NCI-H2029 (cell line): ENCODE data around the gene PCDH7.
A peak's percentile ranks its signal among the peaks of the same experiment; 100 is the strongest.

Experiments
- DNase-seq: peaks from one replicate; lab custom pipeline; 2025; lab: John Stamatoyannopoulos, UW

Gene PCDH7

DNA sequence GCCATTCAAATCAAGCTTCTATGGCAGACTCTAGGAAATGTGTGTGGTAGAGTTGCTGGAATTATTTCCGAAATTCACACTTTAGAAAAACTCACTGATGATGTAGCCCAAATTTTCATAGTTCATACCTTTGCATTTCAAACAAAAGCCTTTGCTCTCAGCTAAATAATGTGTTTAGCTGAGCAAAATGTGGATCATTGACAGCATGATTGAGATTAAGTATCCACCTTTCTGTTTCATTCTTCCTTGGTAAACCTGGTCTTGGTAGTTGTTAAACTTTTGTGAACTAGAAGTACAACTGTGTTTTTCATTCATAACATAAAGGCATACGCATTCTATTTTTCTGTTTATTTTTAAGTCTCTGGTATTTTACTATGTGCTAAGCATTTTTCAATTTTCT is 7.2 kb downstream of the PCDH7 start:
- no peak for DNase-seq

DNA sequence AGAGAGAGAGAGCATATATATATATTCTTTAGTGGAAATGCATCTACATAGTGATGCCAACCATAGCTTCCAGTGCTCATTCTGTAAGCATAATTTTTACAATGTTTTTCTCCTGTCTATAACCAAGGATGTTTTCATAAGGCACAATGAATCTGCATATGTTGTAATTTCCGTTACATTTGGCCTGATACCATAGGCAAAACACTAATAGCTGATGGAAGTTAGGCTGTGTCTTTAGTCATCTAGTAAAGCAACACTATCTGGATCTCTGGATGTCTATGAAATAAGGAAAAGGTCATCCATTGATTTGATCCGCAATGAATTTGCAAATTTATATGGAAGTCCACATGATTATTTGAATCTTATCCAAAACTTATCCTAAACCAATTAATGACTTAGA is 8.1 kb downstream of the PCDH7 start:
- no peak for DNase-seq

DNA sequence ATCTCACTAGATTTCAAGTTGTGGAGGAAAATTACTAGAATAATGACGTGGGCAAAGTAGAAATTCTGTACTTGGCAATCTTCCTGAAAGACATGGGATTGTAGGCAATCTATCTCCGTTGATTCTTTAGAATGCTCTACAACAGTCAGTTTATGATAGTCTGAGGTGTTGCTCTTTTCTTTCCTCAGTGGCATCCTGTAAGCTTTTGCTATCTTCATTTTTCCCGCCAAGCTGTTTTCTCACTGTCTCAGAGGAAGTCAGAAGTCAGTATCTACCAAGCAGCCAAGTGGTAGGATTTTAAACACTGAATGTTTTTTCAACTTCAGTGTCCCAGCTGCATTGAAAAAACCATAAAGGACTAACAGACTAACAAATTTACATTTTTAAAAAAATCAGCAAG is 23.7 kb downstream of the PCDH7 start:
- DNase-seq = no peak

DNA sequence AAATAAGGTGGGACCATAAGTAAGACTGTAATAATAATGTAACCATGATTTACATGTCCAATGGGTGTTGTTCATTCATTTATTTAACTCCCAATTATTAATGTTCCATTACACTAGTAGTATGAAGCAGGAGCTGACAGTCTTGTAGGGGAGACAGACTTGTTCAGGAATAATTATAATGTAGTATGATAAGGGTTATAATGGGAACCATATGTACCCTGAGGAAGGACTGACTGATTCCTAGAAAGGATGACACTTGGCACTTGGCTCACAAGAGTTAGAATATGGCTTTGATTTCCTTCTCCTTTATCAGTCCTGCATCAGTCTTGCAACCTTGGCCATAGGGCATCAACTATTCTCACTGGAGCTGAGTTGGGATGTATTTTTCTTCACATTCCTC is 24.2 kb downstream of the PCDH7 start:
- DNase-seq = no peak

DNA sequence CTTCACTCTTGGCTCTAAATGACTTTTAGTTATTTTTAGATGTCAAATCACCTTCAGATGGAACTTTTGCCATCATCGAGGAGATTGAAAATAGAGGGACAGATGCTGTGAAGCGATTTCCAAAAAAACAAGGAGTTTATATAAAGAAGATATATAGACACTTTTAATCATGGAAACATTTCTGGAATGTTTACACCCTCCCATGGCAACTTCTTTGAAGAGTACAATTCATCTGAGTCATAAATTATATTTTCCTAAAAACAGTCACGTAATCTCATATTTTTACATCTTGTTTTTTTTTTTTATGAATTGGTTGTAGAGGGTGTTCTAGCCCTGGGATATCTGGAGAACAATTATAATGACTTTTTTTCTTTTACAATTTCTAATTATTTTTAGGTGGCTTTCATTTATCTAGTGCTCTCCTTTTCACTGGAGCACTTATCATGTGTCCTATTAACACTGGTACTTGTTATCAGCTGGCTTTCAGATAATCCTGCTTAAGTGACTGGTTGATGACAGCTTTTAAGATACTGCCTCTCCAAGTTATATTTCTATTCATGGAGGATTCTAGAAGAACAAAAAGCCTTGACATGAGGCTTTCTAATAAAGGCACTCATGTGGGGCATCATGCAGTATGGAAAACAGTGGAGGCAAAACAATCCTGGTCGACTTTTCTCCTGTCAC is 24.9 kb downstream of the PCDH7 start:
- DNase-seq = no peak

DNA sequence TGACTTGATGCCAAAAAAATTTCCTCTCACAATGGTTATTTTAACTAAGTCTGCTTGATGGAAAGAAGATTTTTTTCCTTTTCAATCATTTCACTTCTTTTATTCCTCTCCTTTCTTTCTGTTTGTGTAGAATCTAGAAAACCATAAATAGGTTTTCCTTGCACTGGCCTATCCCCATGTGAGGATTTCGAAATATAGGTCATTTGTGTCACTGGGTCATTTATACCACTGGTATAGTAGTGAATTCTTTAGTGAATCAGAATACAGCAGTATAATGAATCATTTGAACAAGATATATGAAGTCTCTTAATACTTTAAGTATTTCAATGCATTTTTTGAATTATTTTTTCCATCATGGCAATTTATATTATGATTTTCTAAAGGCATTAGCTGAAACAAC is 26.6 kb downstream of the PCDH7 start:
- DNase-seq = no peak

DNA sequence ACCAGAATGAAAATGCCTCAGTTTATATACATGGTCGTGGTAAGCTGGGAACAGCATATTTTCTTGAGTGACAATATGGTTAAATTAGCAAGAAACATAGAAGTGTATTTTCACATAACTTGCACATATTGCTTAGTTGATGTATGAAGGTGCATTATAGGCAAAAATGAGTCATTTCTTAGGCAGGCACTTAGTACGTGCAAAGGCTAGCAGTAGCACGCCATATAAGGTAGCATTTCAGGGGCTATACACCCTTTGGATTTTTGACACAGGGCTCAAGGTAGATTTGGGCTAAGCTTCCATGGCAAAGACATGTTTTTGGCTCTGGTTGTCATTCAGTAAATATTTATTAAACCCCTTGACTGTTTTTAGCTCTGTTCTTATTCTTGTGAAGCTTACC is 33.1 kb downstream of the PCDH7 start:
- DNase-seq = peak; percentile 5

DNA sequence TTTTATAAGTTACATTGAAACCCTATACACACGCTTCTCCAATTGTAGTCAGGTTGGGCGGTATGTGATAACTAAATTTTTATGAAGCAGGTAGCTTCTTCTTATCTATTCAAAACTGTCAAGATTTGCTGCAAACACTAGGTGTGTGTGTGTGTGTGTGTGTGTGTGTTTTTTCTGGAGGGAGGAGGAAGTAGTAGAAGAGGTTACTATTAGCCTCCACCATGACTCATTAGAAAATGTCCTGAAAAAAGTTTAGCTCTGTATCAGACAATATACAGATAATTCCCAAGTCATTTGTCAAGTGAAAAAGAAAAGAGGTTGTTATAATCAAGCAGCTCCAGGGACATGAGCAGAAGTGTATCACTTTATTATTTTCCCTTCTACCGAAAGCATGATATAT is 33.9 kb downstream of the PCDH7 start:
- no peak for DNase-seq

DNA sequence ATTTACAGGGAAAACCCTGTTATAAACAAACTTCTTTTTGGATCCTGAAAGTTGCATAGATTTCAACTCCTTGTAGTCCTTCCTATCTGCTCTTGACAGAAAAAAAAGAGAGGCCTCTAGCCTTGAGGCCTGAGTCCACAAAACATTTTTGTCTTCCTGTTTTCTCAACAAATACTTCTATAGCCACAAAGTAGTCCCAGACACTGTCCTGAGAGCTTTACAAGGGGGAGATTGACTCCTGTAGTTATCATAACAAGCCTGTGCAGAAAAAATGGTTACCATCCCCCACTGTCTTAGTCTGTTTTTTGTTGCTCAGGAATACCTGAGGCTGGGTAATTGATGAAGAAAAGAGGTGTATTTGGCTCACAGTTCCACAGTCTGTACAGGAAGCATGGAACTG is 35.2 kb downstream of the PCDH7 start:
- DNase-seq = no peak

DNA sequence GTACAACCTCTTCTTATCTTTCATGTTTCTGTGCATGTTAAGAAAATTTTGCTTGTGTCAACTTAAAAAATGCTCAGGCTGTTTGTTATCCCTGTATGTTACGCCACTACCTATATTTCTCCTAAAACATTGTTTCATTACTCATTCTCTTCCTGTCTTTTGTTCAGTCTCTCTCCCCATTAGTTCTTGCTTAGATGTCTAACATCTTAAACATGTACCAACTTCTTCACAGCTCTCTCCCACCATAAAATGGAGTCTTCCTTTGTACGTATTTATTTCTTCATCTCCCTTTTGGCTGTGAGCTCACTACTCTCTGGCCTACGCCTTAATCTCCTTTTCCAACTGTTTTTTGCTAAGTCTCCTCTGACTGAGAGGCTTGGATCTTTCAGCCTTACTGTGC is 36.4 kb downstream of the PCDH7 start:
- no peak for DNase-seq

DNA sequence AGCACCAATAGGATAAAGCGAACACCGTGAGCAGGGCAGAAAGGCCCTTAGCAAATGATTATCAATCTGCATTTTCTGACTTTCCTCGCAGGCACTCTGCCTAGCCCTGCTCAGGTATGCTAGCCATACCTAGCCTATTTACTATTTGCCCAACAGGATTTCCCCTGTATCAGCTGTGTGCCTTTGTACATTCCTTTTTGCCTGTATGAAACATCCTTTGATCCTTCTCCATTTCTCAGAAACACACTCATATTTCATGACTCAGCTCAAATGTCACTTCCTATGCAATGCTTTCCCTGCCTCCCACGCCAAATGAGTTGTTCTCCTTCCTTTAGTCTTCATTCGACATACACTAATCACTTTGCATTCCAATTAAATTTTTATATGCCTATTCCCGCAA is 37.2 kb downstream of the PCDH7 start:
- DNase-seq = no peak

DNA sequence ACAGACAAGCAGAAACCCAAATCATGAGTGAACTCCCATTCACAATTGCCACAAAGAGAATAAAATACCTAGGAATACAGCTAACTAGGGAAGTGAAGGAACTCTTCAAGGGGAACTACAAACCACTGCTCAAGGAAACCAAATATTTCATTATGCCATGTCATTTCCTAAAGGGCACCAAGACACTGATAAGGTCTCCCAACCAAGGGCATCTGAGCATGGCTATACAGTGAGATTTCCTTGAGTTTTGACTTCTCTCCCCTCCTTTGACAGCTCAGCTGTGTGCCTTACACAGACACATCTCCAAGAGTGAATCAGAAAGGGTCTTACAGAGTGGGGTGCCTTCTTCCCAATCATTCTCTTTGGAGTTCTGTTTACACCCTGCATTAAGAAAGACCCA is 40.4 kb downstream of the PCDH7 start:
- no peak for DNase-seq

DNA sequence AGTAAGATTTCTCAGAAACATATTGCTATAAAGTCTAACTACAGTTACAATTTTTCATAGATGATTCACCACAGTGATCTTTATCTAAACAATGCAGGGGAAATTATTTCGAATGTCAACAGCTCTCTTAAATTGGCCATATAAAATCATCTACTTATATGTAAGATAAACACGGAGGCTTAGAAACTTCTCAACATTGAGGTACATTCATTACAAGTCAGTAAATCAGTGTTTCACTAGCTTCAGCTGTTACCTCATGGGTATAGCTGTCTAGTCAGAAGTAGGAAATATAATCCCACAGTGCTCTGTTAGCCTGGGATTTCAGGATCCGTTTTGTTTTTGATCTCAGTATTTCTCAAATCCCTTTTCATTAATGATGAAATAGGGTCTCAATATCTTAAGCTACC is 43.2 kb downstream of the PCDH7 start:
- no peak for DNase-seq

DNA sequence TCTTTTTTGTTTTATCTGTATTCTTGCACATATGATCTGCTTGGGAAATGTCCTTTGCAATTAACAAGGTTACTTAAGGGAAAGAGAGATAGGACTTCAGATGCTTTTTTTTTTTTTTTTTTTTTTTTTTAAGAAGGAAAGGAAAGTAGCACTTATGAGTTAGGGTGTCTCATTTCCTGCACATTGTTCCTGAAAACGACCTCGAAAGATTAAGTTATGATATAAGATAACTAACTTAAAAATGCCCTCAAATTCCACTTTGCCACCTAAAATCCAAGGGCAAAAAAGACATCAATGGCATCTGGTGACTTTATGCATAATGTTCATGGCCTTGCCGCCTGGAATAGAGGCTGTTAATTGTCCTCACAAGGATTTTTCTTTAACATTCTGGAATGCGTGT is 44.9 kb downstream of the PCDH7 start:
- DNase-seq = no peak

DNA sequence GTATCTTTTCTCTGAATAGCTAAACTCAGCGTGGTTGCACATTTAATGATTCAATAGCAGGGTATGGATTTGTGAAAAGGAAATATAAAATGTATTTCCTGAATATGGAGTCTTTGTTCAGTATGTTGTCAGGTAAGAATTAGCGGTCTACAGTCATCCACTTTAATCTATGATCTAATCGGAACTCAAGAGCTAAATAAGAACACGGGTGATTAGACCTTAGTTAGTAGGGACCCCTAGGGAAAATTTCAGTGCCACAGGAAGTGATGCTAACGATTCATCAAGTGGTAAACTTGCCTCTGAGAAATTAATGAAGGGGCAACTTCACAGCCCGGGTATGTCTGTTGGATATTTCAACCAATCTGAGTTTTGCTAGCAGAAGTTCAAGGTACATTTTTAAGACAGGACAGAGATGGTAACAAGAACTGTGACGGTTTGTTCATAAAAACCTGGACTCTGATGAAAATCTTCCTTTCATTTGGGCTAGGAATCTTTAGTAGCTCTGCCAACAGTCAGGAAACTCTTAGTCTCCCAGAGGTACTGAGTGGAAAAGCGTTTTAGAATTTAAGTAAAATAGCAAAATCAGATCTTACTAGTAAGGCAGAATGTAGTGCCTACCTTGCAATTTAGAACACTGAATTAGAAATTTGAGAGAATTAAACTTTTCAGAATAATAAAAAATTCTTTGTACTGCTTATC is 47.1 kb downstream of the PCDH7 start:
- DNase-seq = no peak

DNA sequence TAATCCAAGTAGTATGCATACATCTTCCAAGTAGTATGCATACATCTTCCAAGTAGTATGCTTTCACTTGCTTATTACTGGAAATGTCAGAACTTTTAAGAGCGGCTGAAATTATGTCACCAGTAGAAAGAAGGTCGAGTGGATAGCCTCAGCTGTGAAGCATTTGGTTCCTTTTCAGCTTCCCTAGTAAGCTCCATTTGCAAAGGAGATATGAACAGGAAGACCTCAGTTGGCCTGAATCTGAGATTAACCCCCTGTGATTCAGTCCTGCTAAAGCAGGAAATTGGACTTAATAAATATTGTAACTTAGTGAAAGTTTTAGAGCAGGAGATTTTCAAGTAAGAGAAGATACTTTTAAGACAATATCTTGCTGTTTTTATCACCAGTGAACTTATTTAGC is 48.1 kb downstream of the PCDH7 start:
- no peak for DNase-seq

DNA sequence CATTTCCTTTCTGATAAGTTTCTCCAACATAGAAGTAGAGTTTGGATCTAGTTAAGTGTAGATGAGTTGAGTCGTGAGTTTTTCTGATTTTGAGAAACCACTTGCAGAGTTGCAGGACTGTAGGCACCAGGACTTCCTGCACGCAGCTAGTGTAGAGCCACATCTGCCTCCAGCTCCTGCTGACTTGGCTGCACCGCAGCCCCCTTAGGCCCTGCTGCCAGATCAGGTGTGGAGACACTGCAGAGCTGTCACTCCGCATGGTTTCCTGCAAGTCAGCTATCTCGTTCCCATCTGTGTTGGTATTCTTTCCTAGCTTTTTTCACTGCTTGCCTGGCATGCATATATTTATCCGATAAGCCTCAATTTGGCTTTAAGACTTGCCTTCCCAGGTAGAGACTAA is 48.9 kb downstream of the PCDH7 start:
- no peak for DNase-seq

DNA sequence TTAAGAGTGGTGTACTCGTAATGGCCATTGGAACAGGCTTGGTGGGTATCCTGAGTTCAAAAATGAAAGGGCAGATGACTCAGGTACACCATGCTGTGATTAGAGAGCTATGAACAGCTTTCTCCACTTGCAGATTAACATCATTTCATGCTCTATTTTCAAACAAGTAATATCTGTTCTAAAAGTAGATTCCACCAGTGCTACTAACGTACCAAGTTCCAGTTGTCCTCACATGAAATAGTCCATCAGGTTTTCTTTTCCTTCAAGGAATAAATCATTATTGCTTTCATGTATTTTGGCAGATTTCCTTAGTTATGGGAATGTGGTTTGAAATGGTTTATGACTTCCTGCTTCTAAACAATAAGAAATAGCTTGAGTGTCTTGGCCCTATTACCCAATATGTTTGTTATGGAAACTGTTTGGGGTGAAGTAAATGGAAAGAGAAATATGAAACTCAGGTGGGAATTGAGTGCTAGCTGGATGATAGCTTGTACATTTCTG is 49.9 kb downstream of the PCDH7 start:
- peak; percentile 4 for DNase-seq

DNA sequence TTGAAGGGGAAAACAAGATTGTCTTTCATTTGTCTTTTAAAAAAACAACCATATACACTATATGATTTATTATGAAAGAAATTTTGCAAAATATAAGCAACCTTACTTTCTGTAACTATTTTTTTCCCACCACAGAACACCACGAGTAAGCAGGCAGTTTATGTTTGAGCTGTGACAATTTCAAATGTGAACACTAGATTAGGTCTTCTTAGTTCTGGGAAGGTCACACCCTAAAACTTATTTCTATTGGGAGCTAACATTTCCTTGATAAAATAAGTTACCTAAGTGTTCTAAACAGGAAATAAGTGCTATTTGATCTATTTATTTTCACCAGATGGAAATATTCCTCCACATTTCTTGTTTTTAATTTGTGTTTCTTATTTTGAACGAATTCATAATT is 50.6 kb downstream of the PCDH7 start:
- DNase-seq = no peak

DNA sequence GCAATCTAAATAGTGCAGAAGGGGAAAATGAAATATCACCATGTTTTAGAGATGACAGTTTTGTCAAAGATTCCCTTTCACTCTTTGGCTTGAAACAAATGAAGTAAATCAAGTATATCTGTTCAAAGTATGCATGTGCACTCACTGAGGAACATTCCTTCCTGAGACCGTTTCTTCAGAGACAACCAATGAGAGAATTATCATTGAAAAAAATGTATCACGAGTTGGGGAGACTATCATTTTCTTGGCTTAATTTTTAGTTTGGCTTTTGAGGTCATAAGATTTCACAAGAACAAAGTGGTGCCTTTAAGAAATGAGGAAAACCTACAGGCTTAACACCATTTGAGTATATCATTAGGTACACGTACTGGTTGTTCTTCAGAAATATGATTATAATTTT is 56.3 kb downstream of the PCDH7 start:
- no peak for DNase-seq

DNA sequence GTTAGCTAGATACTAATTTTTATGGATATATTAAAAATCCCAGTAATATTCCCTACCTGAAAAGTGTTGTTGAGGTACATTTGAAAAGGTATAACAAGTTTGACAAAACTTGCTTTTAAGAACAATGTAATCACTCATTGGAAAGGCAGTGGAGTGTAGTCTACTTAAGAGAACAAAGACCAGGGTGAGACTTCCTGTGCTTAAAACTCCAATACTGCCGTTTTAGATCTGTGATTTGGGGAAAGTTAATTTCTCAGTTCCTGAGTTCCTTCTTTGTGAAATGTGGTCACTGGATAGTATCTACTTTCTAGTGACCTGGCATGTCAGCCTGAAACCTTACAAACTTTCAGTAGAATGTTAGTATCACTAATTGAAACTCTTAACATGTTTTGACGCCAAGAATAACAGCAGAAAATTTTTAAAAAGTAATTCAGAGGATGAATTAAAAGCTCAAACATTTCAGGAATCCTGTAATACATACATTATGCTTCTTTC is 56.8 kb downstream of the PCDH7 start:
- DNase-seq = no peak
